HepG2 (cell line): ENCODE results near the gene PLN. TPM values are rescaled to one million over a fixed set of nuclear protein-coding genes. Genes with fewer than 3 reads are reported as not detected.

Experiments
- ATAC-seq: fragments of 200-7000 bp; cut with Tn5 transposase; 3 replicates; pipeline ENCODE4 v1.9.1; 2020; ENCODE audit warnings: mild to moderate bottlenecking, moderate library complexity
- BruUV-seq: library from RNA; stranded (reverse); fragments of 400-500 nt; replicated peaks from 2 replicates; lab custom pipeline; 2021; lab: Mats Ljungman, UMichigan
- CTCF ChIA-PET: fragments of 300-600 bp; formaldehyde crosslinking; extraction: SDS; loops from one replicate; lab custom pipeline; 2021; ENCODE audit warnings: low total read pairs, inconsistent platforms, low intra/inter-chr PET ratio; lab: Yijun Ruan, JAX
- POLR2A ChIA-PET: fragments of 350-600 bp; sonication (Branson Sonifier 250); formaldehyde crosslinking; loops from one replicate; lab custom pipeline; 2020; ENCODE audit warnings: antibody characterized with exemption, inconsistent platforms; lab: Yijun Ruan, JAX
- DNase-seq: peaks from one replicate; pipeline ENCODE4 v3.0.0-alpha.2; 2015; ENCODE audit warnings: low spot score
- FAIRE-seq: peaks from 3 replicates; lab custom pipeline; 2011; peaks lifted over from hg19 to GRCh38; lab: Jason Lieb, UNC
- H2AFZ ChIP-seq: one replicate; pipeline ENCODE4 v1.6.1; 2011; ENCODE audit warnings: low read length, inconsistent platforms
- H3K27ac ChIP-seq: fragments of 300-600 bp; 3 replicates; pipeline ENCODE4 v1.8.0; 2011; ENCODE audit warnings: mixed run types, mild to moderate bottlenecking, mixed read lengths, low read length, inconsistent platforms; ENCODE audit not compliant: insufficient read depth; ENCODE audit errors: extremely low read length
- H3K27me3 ChIP-seq, 2 experiments: fragments of 200-600 bp in 1 of 2; 2 replicates in 1 of 2; 3 replicates in 1 of 2; pipeline versions ENCODE4 v1.6.0 to v1.8.0; 2011; ENCODE audit warnings: low read length in 2 of 2, mild to moderate bottlenecking in 2 of 2, moderate library complexity in 2 of 2, inconsistent platforms in 1 of 2; ENCODE audit not compliant: insufficient read depth in 2 of 2, control insufficient read depth in 1 of 2
- H3K36me3 ChIP-seq, 2 experiments: fragments of 200-600 bp in 1 of 2; replicated peaks in 1 of 2; 2 replicates in 1 of 2; 3 replicates in 1 of 2; pipeline versions ENCODE4 v1.5.1 to v1.8.0; 2011; ENCODE audit warnings: low read length in 2 of 2, inconsistent platforms in 1 of 2; ENCODE audit not compliant: insufficient read depth in 2 of 2, control insufficient read depth in 1 of 2
- H3K4me1 ChIP-seq: 2 replicates; pipeline ENCODE4 v1.5.1; 2012; ENCODE audit warnings: low read length, inconsistent platforms; ENCODE audit not compliant: insufficient read depth
- H3K4me2 ChIP-seq: 2 replicates; pipeline ENCODE4 v1.6.0; 2011; ENCODE audit warnings: low read depth, low read length, inconsistent platforms
- H3K4me3 ChIP-seq, 3 experiments: fragments of 200-600 bp in 1 of 3; sonication (generic), shearing (Covaris generic) in 1 of 3; replicated peaks in 1 of 3; 2 replicates each; pipeline ENCODE4 v1.5.1; 2011 to 2016; ENCODE audit warnings: low read length in 3 of 3, inconsistent platforms in 2 of 3, low read depth in 2 of 3, mild to moderate bottlenecking in 2 of 3, control low read depth in 1 of 3, mixed read lengths in 1 of 3; ENCODE audit not compliant: insufficient read depth in 1 of 3
- H3K79me2 ChIP-seq: one replicate; pipeline ENCODE4 v1.6.1; 2011; ENCODE audit warnings: low read length, inconsistent platforms; ENCODE audit not compliant: insufficient read depth
- H3K9ac ChIP-seq: 2 replicates; pipeline ENCODE4 v1.6.0; 2011; ENCODE audit warnings: mild to moderate bottlenecking, low read depth, low read length, inconsistent platforms; ENCODE audit not compliant: insufficient read depth
- H3K9me3 ChIP-seq: 2 replicates; pipeline ENCODE4 v1.5.1; 2012; ENCODE audit warnings: mild to moderate bottlenecking, low read length
- H4K20me1 ChIP-seq: 2 replicates; pipeline ENCODE4 v1.6.0; 2011; ENCODE audit warnings: inconsistent platforms, mild to moderate bottlenecking, low read length, moderate library complexity; ENCODE audit not compliant: insufficient read depth
- ARNT ChIP-seq: fragments of 450-650 bp; IDR thresholded peaks from 2 replicates; pipeline ENCODE4 v1.6.1; 2017
- CC2D1A ChIP-seq: sonication (generic); formaldehyde crosslinking; IDR thresholded peaks from 2 replicates; pipeline ENCODE4 v1.8.1; 2023; ENCODE audit warnings: mild to moderate bottlenecking, missing genetic modification reagents
- DNMT3B ChIP-seq: conservative IDR thresholded peaks from 2 replicates; pipeline ENCODE4 v1.6.1; 2016; ENCODE audit warnings: missing biosample characterization, control low read depth
- IRF2 ChIP-seq: IDR thresholded peaks from 2 replicates; pipeline ENCODE4 v1.6.1; 2018; ENCODE audit warnings: missing genetic modification reagents, missing compliant biosample characterization
- TCF7L2 ChIP-seq: IDR thresholded peaks from 2 replicates; pipeline ENCODE4 v1.6.1; 2011; ENCODE audit warnings: mild to moderate bottlenecking, low read depth, low read length, moderate library complexity
- TGIF2 ChIP-seq: IDR thresholded peaks from 2 replicates; pipeline ENCODE4 v1.6.1; 2016; ENCODE audit warnings: control low read depth, missing compliant biosample characterization
- XRCC5 ChIP-seq: fragments of 200-400 bp; formaldehyde crosslinking; optimal IDR thresholded peaks from 2 replicates; pipeline ENCODE3; 2017; ENCODE audit warnings: mild to moderate bottlenecking, low read length
- ZBTB38 ChIP-seq: sonication (generic); formaldehyde crosslinking; IDR thresholded peaks from 2 replicates; pipeline ENCODE4 v1.5.1; 2020; ENCODE audit warnings: mild to moderate bottlenecking, missing genetic modification reagents
- ZBTB7A ChIP-seq: sonication (generic); formaldehyde crosslinking; IDR thresholded peaks from 2 replicates; pipeline ENCODE4 v1.8.0; 2022; ENCODE audit warnings: mild to moderate bottlenecking, missing genetic modification reagents
- ZNF230 ChIP-seq: sonication (generic); formaldehyde crosslinking; IDR thresholded peaks from 2 replicates; pipeline ENCODE4 v1.4.0; 2020; ENCODE audit warnings: mild to moderate bottlenecking, missing genetic modification reagents
- ZNF337 ChIP-seq: sonication (generic); formaldehyde crosslinking; IDR thresholded peaks from 2 replicates; pipeline ENCODE4 v1.5.1; 2020; ENCODE audit warnings: missing genetic modification reagents, low read depth, mild to moderate bottlenecking, borderline replicate concordance
- ZNF446 ChIP-seq: sonication (generic); formaldehyde crosslinking; IDR thresholded peaks from 2 replicates; pipeline ENCODE4 v1.5.0; 2020; ENCODE audit warnings: mild to moderate bottlenecking, missing genetic modification reagents
- WGBS: methylation state at CpG from one replicate; pipeline ENCODE4 v1.1.6; 2017; ENCODE audit warnings: low lambda C conversion rate; 5-methylcytosine and 5-hydroxymethylcytosine counted together
- in situ Hi-C: cut with HindIII; loops from 2 replicates; pipeline ENCODE4 v1.10.0; 2017; ENCODE audit warnings: low pct_unique_long_range_greater_than_20kb; ENCODE audit not compliant: extremely low pct_ligation_motif_present
- intact Hi-C: fragments of 100-400 bp; cut with micrococcal nuclease; formaldehyde crosslinking; loops from one replicate; pipeline ENCODE4 v1.10.0; 2022; ENCODE audit not compliant: unreplicated experiment
- polyA plus RNA-seq, 8 experiments: library from polyadenylated mRNA; depleted of rRNA in 3 of 8; stranded (reverse) in 7 of 8; unstranded in 1 of 8; fragments of >200 nt; fragmentation: Illumina TruSeq in 4 of 8; extraction: Trizol in 4 of 8; gene quantifications; 2 replicates each; pipeline versions ENCODE4 v1.2.1 to v1.2.3, GENCODE V29; 2011 to 2016; ENCODE audit warnings: low read depth in 4 of 8, missing spikeins in 1 of 8, mixed read lengths in 1 of 8; ENCODE audit not compliant: insufficient read depth in 1 of 8
- total RNA-seq, 5 experiments: library from RNA; depleted of rRNA; stranded (reverse); fragments of >200 nt; fragmentation: Illumina TruSeq; extraction: Trizol; gene quantifications; 2 replicates each; pipeline ENCODE4 v1.2.3, GENCODE V29; 2016; ENCODE audit warnings: low read depth in 1 of 5
- TF ChIP-seq, protein P1 (sequence below): sonication (generic); formaldehyde crosslinking; IDR thresholded peaks from 2 replicates; pipeline ENCODE4 v1.4.0; 2020; ENCODE audit warnings: missing genetic modification reagents, borderline replicate concordance
- TF ChIP-seq, protein P2 (sequence below): sonication (generic); formaldehyde crosslinking; IDR thresholded peaks from 2 replicates; pipeline ENCODE4 v1.8.0; 2022; ENCODE audit warnings: missing genetic modification reagents, low read depth, mild to moderate bottlenecking, borderline replicate concordance
- TF ChIP-seq, protein P3 (sequence below): sonication (generic); formaldehyde crosslinking; IDR thresholded peaks from 2 replicates; pipeline ENCODE4 v1.4.0; 2020; ENCODE audit warnings: missing genetic modification reagents, mild to moderate bottlenecking, borderline replicate concordance
- TF ChIP-seq, protein P4 (sequence below): sonication (generic); formaldehyde crosslinking; IDR thresholded peaks from 2 replicates; pipeline ENCODE4 v1.9.0; 2021; ENCODE audit warnings: missing genetic modification reagents, mild to moderate bottlenecking, borderline replicate concordance

Gene PLN
- total and polyA plus RNA-seq, 2 of the 13 experiments (the other 11 are each of a cell fraction or from before 2014, with no cell fraction given), result not detected

- ATAC-seq (no peak), FAIRE-seq (no peak), DNase-seq (no peak)
- Histone ChIP-seq H3K36me3 (no peaks in the 10 kb centered on the region), H3K9me3 (no peaks in the 10 kb centered on the region), H4K20me1 (no peaks in the 10 kb centered on the region), H3K4me3 (no peak overlapping the region), H2AFZ (no peak overlapping the region), H3K27ac (no peak overlapping the region), H3K27me3 (no peaks in the 10 kb centered on the region), H3K79me2 (no peaks in the 10 kb centered on the region), H3K4me1 (no peaks in the 10 kb centered on the region), H3K9ac (no peak overlapping the region), H3K4me2 (no peak overlapping the region)
- CTCF ChIA-PET, result no interaction called here
- no TSS peak for BruUV-seq
- intact Hi-C loops, result no loop called here
- WGBS, result 7% methylated on average over 4 of the region's 4 CpGs
- in situ Hi-C loops, result no loop called here
- POLR2A ChIA-PET, result no interaction called here
- TF ChIP-seq IRF2 (CRISPR knock-in tag) (no peak), TGIF2 (CRISPR knock-in tag) (no peak), ZNF337 (no peak), ZNF446 (CRISPR knock-in tag) (no peak), DNMT3B (no peak), XRCC5 (no peak), ZBTB7A (CRISPR knock-in tag) (no peak), CC2D1A (CRISPR knock-in tag) (no peak), ARNT (no peak), ZBTB38 (CRISPR knock-in tag) (no peak), TCF7L2 (no peak), ZNF230 (no peak)
- TF ChIP-seq, protein P1, sequence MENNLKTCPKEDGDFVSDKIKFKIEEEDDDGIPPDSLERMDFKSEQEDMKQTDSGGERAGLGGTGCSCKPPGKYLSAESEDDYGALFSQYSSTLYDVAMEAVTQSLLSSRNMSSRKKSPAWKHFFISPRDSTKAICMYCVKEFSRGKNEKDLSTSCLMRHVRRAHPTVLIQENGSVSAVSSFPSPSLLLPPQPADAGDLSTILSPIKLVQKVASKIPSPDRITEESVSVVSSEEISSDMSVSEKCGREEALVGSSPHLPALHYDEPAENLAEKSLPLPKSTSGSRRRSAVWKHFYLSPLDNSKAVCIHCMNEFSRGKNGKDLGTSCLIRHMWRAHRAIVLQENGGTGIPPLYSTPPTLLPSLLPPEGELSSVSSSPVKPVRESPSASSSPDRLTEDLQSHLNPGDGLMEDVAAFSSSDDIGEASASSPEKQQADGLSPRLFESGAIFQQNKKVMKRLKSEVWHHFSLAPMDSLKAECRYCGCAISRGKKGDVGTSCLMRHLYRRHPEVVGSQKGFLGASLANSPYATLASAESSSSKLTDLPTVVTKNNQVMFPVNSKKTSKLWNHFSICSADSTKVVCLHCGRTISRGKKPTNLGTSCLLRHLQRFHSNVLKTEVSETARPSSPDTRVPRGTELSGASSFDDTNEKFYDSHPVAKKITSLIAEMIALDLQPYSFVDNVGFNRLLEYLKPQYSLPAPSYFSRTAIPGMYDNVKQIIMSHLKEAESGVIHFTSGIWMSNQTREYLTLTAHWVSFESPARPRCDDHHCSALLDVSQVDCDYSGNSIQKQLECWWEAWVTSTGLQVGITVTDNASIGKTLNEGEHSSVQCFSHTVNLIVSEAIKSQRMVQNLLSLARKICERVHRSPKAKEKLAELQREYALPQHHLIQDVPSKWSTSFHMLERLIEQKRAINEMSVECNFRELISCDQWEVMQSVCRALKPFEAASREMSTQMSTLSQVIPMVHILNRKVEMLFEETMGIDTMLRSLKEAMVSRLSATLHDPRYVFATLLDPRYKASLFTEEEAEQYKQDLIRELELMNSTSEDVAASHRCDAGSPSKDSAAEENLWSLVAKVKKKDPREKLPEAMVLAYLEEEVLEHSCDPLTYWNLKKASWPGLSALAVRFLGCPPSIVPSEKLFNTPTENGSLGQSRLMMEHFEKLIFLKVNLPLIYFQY (CRISPR knock-in tag), result no peak
- TF ChIP-seq, protein P2, sequence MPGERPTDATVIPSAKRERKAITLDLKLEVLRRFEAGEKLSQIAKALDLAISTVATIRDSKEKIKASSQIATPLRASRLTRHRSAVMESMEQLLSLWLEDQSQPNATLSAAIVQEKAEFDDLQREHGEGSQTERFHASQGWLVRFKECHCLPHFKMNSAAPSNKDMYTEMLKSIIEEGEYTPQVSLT (CRISPR knock-in tag), result no peak
- TF ChIP-seq, protein P3, sequence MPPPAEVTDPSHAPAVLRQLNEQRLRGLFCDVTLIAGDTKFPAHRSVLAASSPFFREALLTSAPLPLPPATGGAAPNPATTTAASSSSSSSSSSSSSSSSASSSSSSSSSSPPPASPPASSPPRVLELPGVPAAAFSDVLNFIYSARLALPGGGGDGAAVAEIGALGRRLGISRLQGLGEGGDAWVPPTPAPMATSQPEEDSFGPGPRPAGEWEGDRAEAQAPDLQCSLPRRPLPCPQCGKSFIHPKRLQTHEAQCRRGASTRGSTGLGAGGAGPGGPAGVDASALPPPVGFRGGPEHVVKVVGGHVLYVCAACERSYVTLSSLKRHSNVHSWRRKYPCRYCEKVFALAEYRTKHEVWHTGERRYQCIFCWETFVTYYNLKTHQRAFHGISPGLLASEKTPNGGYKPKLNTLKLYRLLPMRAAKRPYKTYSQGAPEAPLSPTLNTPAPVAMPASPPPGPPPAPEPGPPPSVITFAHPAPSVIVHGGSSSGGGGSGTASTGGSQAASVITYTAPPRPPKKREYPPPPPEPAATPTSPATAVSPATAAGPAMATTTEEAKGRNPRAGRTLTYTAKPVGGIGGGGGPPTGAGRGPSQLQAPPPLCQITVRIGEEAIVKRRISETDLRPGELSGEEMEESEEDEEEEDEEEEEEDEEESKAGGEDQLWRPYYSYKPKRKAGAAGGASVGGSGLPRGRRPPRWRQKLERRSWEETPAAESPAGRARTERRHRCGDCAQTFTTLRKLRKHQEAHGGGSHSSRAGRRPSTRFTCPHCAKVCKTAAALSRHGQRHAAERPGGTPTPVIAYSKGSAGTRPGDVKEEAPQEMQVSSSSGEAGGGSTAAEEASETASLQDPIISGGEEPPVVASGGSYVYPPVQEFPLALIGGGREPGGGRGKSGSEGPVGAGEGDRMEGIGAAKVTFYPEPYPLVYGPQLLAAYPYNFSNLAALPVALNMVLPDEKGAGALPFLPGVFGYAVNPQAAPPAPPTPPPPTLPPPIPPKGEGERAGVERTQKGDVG (CRISPR knock-in tag), result no peak
- TF ChIP-seq, protein P4, sequence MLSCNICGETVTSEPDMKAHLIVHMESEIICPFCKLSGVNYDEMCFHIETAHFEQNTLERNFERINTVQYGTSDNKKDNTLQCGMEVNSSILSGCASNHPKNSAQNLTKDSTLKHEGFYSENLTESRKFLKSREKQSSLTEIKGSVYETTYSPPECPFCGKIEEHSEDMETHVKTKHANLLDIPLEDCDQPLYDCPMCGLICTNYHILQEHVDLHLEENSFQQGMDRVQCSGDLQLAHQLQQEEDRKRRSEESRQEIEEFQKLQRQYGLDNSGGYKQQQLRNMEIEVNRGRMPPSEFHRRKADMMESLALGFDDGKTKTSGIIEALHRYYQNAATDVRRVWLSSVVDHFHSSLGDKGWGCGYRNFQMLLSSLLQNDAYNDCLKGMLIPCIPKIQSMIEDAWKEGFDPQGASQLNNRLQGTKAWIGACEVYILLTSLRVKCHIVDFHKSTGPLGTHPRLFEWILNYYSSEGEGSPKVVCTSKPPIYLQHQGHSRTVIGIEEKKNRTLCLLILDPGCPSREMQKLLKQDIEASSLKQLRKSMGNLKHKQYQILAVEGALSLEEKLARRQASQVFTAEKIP (CRISPR knock-in tag), result no peak
Observed at GRCh38 chr6:118546164-118546879, 1.8 kb upstream of the PLN start.
